Breast epithelium (tissue), 4 donors: ENCODE results near the gene CNPY4. TPM values are rescaled to one million over a fixed set of nuclear protein-coding genes. Genes with fewer than 3 reads are reported as not detected.

ENCODE experiments used
- DNase-seq, 2 donors: peaks; one replicate each; pipeline ENCODE4 v3.0.0-alpha.2; 2019; ENCODE audit warnings: low spot score in 2 of 2
- H3K27ac ChIP-seq, 2 donors: fragments of 200-600 bp; sonication (generic) in 1 of 2; one replicate each; pipeline ENCODE4 v1.5.1; 2016 to 2019; ENCODE audit warnings: mild to moderate bottlenecking in 1 of 2
- H3K27me3 ChIP-seq, 2 donors: fragments of 200-600 bp; sonication (generic) in 1 of 2; one replicate each; pipeline versions ENCODE4 v1.5.1 to v1.6.0; 2017 to 2019; ENCODE audit warnings: control low read depth in 1 of 2, mild to moderate bottlenecking in 1 of 2
- H3K36me3 ChIP-seq: fragments of 200-600 bp; one replicate; pipeline ENCODE4 v1.5.1; 2019
- H3K4me1 ChIP-seq, 2 donors: fragments of 200-600 bp; sonication (generic); one replicate each; pipeline ENCODE4 v1.5.1; 2016 to 2019; ENCODE audit warnings: control low read depth in 1 of 2
- H3K4me3 ChIP-seq, 3 donors: fragments of 200-600 bp; sonication (generic); 1 replicate in 2 of 3; 2 replicates in 1 of 3; pipeline ENCODE4 v1.5.1; 2016 to 2019; ENCODE audit warnings: mild to moderate bottlenecking in 3 of 3, moderate library complexity in 2 of 3
- H3K9me3 ChIP-seq, 2 donors: fragments of 200-600 bp; sonication (generic) in 1 of 2; one replicate each; pipeline ENCODE4 v1.5.1; 2016 to 2019; ENCODE audit warnings: control low read depth in 1 of 2
- POLR2A ChIP-seq: fragments of 450-650 bp; IDR thresholded peaks from one replicate; pipeline ENCODE4 v1.6.1; 2016; ENCODE audit warnings: antibody characterized with exemption, mild to moderate bottlenecking, moderate library complexity
- POLR2AphosphoS5 ChIP-seq, 3 donors: sonication (generic); formaldehyde crosslinking; IDR thresholded peaks; one replicate each; pipeline ENCODE4 v1.6.1; 2017; ENCODE audit warnings: antibody characterized with exemption in 3 of 3
- intact Hi-C: fragments of 100-400 bp; cut with DNase I; formaldehyde crosslinking; loops from one replicate; pipeline ENCODE4 v1.15.1; 2023; ENCODE audit warnings: low total_unique reads
- total RNA-seq, 3 donors: library from RNA; depleted of rRNA; stranded (reverse); fragments of >200 nt; gene quantifications; one replicate each; pipeline ENCODE4 v1.1.0, GENCODE V29; 2016
- TF ChIP-seq, protein P1 (sequence below), 3 donors: fragments of 450-650 bp; IDR thresholded peaks; one replicate each; pipeline ENCODE4 v1.5.1; 2016 to 2017; ENCODE audit warnings: antibody characterized with exemption in 3 of 3, mild to moderate bottlenecking in 3 of 3, moderate library complexity in 3 of 3

Gene CNPY4
- total RNA-seq, 3 donors from 2014 or later = 7.2 to 11.8 (median 11.3) TPM

DNA sequence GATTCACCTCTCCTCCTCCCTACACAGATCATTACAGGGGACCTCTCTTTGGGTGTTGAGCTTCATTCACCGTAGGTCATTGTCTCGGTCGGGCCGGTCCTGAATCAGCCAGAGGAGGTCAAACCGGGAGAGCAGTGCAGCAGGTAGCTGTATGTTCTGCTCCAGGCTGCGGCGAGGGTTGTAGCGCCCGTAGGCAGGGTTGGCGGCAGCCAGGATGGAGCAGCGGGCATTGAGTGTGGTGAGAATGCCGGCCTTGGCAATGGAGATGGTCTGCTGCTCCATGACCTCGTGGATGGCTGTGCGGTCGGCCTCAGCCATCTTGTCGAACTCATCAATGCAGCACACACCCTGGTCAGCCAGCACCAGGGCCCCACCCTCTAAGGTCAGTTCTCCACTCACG is 23.7 kb upstream of the CNPY4 start:
- no peak for DNase-seq
- intact Hi-C loops = no loop called here
- H3K4me3 ChIP-seq = no peak overlapping the region
- TF ChIP-seq, protein P1, sequence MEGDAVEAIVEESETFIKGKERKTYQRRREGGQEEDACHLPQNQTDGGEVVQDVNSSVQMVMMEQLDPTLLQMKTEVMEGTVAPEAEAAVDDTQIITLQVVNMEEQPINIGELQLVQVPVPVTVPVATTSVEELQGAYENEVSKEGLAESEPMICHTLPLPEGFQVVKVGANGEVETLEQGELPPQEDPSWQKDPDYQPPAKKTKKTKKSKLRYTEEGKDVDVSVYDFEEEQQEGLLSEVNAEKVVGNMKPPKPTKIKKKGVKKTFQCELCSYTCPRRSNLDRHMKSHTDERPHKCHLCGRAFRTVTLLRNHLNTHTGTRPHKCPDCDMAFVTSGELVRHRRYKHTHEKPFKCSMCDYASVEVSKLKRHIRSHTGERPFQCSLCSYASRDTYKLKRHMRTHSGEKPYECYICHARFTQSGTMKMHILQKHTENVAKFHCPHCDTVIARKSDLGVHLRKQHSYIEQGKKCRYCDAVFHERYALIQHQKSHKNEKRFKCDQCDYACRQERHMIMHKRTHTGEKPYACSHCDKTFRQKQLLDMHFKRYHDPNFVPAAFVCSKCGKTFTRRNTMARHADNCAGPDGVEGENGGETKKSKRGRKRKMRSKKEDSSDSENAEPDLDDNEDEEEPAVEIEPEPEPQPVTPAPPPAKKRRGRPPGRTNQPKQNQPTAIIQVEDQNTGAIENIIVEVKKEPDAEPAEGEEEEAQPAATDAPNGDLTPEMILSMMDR (IDR thresholded peaks at IDR 0.05) = no peak
- TF ChIP-seq POLR2AphosphoS5 (IDR thresholded peaks at IDR 0.05) (no peak), POLR2A (no peak)
- H3K27me3 ChIP-seq = no peaks in the 10 kb centered on the region
- no peak overlapping the region for H3K27ac ChIP-seq
- peaks cover 9% of the 10 kb centered on the region for H3K36me3 ChIP-seq
- peaks cover 0 to 12% of the 10 kb centered on the region in 2 donors for H3K4me1 ChIP-seq
- H3K9me3 ChIP-seq = no peaks in the 10 kb centered on the region

DNA sequence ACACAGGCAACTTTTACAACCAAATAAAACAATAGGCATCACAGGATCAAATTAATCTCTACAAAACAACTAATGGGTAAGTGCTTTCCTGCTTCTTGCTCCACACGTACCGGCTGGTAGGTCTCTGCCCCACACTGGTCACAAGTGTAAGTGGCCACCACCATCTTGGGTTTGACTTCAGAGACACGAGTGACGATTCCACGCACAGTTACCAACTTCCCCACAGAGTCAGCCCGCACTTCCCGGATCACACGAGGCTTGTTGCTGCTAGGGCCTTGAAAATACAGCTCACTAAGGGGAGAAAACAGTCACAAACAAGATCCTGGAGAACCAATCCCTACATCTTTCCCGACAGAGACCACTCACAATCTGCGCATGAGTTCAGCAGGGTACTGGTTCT is 20.5 kb upstream of the CNPY4 start:
- no peak for DNase-seq
- peaks cover 0 to 18% of the 10 kb centered on the region in 2 donors for H3K4me1 ChIP-seq
- H3K27me3 ChIP-seq = no peaks in the 10 kb centered on the region
- TF ChIP-seq POLR2A (no peak), POLR2AphosphoS5 (IDR thresholded peaks at IDR 0.05) (no peak)
- TF ChIP-seq, protein P1 (IDR thresholded peaks at IDR 0.05) = no peak
- peak overlapping the region in 1 of 3 donors; percentile 16 for H3K4me3 ChIP-seq
- H3K9me3 ChIP-seq = no peaks in the 10 kb centered on the region
- H3K27ac ChIP-seq = peak overlapping the region in 1 of 2 donors; percentile 95
- H3K36me3 ChIP-seq = no peaks in the 10 kb centered on the region
- intact Hi-C loops = no loop called here

DNA sequence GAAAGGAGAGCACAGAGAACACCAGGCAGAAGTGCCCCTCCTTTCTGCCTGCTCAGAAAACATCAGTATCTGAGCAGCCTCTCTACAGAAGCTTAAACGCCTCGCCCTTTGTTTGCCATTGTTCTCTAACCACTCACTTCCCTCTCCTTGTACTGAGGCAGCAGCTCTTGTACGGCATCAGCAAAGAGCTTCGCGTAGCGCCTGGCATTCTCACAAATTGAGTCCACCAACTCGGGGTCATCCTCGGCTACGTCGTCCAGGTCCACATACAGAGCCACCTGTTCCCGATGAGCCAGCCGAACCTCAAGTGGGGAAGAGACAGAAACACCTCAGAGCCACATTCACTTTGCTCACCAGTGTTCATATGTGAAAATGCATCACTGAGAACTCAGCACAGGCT is 20.0 kb upstream of the CNPY4 start:
- no peaks in the 10 kb centered on the region for H3K27me3 ChIP-seq
- no peak for DNase-seq
- TF ChIP-seq POLR2A = no peak
- no peak for TF ChIP-seq POLR2AphosphoS5 (IDR thresholded peaks at IDR 0.05)
- TF ChIP-seq, protein P1 (IDR thresholded peaks at IDR 0.05) = no peak
- intact Hi-C loops = no loop called here
- no peaks in the 10 kb centered on the region for H3K36me3 ChIP-seq
- peak overlapping the region; percentile 95 to 96 for H3K27ac ChIP-seq
- peak overlapping the region; percentile 80 to 88 (median 86) for H3K4me3 ChIP-seq
- H3K9me3 ChIP-seq = no peaks in the 10 kb centered on the region
- H3K4me1 ChIP-seq = peaks cover 0 to 18% of the 10 kb centered on the region in 2 donors

DNA sequence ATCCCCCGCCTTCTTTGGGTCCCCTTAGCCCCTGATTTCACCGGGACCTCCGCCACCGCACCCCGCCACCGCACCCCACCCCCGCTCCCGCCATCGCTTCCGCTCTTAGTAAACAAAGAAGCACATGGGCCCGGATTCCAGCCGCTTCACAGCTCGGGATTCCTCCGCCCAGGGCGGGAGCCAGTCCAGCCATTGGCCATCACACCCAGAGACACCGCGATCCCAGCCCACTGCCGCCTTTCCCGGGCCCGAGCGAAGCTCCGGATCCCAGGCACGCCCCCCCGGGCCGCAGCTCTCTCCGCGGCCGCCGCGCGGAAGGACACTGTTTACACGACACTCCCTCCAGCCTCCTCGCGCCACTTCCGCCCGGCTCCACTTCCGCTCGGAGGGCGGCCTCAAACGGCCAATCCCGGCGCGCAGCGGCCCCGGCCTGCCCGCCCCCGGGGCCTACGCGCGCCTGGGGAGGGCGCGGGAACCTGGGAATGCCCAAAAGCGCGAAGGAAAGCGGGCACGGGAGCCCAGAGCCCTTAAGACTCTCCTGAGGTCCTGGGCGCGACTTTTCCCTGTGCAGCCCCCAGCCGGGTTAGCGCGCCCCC is 18.9 kb upstream of the CNPY4 start:
- peak overlapping the region; percentile 80 to 88 (median 86) for H3K4me3 ChIP-seq
- H3K27ac ChIP-seq = peak overlapping the region; percentile 95 to 96
- TF ChIP-seq POLR2AphosphoS5 (IDR thresholded peaks at IDR 0.05) (peak; percentile 90 to 96 (median 93)), POLR2A (no peak)
- TF ChIP-seq, protein P1 (IDR thresholded peaks at IDR 0.05) = no peak
- DNase-seq = peak; percentile 90 to 94
- peaks cover 0 to 18% of the 10 kb centered on the region in 2 donors for H3K4me1 ChIP-seq
- no peaks in the 10 kb centered on the region for H3K9me3 ChIP-seq
- H3K27me3 ChIP-seq = no peaks in the 10 kb centered on the region
- intact Hi-C loops = no loop called here
- no peaks in the 10 kb centered on the region for H3K36me3 ChIP-seq

DNA sequence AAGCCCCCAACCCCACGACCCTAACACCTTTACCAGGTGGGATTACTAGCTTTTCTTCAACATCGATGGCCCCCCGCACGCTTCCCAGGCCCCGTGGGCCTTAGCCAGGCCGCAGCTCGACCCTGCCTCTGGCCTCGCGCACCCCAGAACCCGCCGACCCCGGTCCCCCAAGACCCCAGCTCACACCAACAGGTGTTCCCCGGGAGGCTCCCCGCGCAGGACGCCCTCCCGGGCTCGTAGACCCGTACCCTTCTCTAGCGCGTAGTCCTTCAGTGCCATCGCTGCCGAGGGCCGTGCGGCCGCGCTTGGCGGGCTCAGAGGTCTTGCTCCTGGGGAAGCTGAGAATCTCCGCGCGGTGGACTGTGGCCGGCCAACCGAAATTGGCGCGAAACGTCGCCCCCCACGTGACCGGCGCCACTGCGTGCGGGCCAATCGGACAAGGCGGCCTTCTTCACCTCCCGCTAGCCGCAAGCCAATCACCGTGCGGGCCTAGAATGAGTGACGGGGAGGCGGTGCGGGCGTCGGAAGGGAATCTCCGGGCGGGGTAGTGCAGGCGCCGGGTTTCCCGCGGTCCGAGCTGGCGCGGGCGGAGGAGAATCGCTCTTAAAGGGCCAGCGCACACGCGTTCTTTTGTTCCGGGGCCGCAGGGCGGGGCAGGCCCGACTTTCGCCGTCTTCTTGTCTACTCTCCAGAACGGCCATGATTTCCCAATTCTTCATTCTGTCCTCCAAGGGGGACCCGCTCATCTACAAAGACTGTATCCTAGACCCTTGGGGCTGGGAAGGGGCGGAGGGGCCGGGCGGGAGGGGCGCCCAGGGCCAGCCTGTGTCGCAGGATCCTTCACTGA is 18.2 kb upstream of the CNPY4 start, which contains the start of the genes AP4M1 and MCM7:
AP4M1 (plus strand) TSS at position 628 of the 847 bp plus-strand sequence; CDS start at position 700, 72 bp downstream.
MCM7 (minus strand) TSS at position 382 of the 847 bp plus-strand sequence; CDS start at position 279, 103 bp downstream.
- H3K4me1 ChIP-seq = peaks cover 0 to 18% of the 10 kb centered on the region in 2 donors
- no peaks in the 10 kb centered on the region for H3K27me3 ChIP-seq
- intact Hi-C loops = no loop called here
- peak within 1 kb of the TSS; percentile 95 to 96 for H3K27ac ChIP-seq
- H3K9me3 ChIP-seq = no peaks in the 10 kb centered on the region
- TF ChIP-seq, protein P1 (IDR thresholded peaks at IDR 0.05) = no peak
- peak; percentile 14 for TF ChIP-seq POLR2A
- peak in 2 of 3 donors; percentile 45 to 58 for TF ChIP-seq POLR2AphosphoS5 (IDR thresholded peaks at IDR 0.05)
- H3K4me3 ChIP-seq = peak within 1 kb of the TSS; percentile 80 to 88 (median 86)
- peak; percentile 98 to 99 for DNase-seq
- no peaks in the 10 kb centered on the region for H3K36me3 ChIP-seq
